NCI-H82 treated with DMSO at 0.1 percent for 48 hours (cell line): ENCODE measurements around the gene CHRNA10.

ENCODE experiments used
- DNase-seq: peaks from one replicate; lab custom pipeline; 2025; ENCODE audit not compliant: unreplicated experiment; lab: John Stamatoyannopoulos, UW

Gene CHRNA10

GRCh38 chr11:3635641-3636375, 35.4 kb downstream of the CHRNA10 start:
- no peak for DNase-seq

- DNase-seq = no peak
These were observed 39.0 kb downstream of the CHRNA10 start for GRCh38 chr11:3632070-3632660.

DNA sequence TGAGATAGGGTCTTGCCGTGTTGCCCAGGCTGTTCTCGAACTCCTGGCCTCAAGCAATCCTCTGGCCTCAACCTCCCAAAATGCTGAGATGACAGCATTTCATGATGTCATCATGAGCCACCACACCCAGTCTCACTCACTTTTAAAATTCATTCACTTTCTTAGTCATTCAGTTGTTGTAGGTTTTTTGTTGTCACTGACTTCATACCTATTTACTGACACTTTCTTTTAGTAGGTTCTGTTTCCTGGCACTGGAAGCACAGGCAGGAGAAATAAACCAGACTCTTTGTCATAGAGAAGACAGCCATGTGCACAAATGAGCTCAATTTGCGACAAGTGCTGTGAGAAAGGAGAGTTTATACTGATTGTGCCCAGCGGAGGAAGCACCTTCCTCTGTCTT, 39.9 kb downstream of the CHRNA10 start:
- no peak for DNase-seq

DNA sequence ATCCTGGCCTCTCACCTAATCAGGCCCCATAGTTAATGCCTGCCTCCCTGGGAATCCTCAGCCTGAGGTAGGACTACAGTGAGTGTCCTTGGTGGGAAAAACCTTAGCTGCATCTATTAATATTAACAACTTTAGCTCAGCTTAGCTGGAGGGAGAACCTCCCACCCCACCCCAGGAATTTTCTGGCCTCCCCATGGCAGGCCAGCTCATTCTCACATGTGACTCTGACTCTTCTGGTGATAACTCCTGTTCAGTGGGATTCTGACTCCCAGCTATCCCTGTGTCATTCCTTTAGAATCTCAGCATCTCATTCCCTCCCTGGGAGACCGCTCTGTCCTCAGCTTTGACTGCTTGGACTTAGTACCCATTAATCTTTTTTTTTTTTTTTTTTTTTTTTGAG, 43.9 kb downstream of the CHRNA10 start:
- no peak for DNase-seq

DNA sequence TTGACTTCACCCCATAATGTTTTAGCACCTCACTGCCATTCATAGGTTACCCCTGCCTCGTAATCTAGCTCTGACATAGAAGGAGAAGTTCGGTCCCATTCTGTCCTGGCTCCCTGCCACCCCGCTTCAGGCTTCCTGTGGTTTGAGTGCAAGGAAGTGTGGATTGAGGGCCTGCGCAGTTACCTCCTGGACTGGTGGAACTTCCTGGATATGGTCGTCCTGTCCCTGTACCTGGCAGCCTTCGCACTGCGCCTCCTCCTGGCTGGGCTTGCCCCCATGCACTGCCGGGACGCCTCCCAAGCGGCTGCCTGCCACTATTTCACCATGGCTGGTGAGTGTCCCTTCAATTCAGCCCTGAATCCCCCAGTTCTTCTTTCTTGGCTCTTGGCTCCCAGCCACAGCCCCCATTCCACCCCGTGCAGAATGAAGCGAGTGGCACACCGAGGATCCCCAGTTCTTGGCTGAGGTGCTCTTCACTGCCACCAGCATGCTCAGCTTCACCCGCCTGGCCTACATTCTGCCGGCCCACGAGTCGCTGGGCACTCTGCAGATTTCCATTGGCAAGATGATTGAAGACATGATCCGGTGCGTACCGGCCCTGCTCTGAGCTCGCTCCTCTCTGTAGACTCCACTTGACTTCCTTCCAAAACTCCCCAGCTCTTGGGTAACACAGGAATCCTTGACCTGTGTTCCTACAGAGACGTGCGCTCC, 44.8 kb downstream of the CHRNA10 start:
- no peak for DNase-seq

GRCh38 chr11:3623767-3624458, 47.3 kb downstream of the CHRNA10 start:
- no peak for DNase-seq

DNA sequence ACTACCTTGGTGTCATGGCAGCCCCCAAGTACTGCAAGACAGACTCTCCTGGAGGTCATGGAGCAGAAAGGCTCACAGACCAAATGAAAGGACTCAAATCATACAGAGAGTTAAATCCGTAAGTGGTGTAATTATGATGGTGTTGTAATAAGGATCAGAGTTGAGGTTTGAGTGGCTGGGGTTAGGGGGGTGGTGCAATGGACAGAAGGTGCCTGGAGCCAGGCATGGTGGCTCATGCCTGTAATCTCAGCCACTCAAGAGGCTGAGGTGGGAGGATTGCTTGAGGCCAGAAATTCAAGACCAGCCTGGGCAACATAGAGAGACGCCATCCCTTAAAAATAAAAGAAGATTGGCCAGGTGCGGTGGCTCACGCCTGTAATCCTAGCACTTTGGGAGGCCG, 48.1 kb downstream of the CHRNA10 start:
- DNase-seq = no peak

GRCh38 chr11:3622521-3622920, 48.7 kb downstream of the CHRNA10 start:
- no peak for DNase-seq

- DNase-seq = no peak
These were observed 53.2 kb downstream of the CHRNA10 start for GRCh38 chr11:3617990-3618389.

- no peak for DNase-seq
These were observed 54.3 kb downstream of the CHRNA10 start for GRCh38 chr11:3616721-3617460.

- no peak for DNase-seq
These were observed 55.2 kb downstream of the CHRNA10 start for GRCh38 chr11:3615998-3616397.
